Adrenal gland (tissue), 5 donors: Measurements from ENCODE around the gene GBGT1.

Source experiments
- CTCF ChIP-seq, 6 experiments: fragments of 450-650 bp in 4 of 6; fragments of 200-600 bp in 2 of 6; sonication (generic) in 1 of 6; IDR thresholded peaks; 1 replicate in 5 of 6; 2 replicates in 1 of 6; pipeline versions ENCODE4 v1.5.1 to v1.8.0; 2016 to 2021; ENCODE audit warnings: antibody characterized with exemption in 6 of 6, mild to moderate bottlenecking in 2 of 6, moderate library complexity in 1 of 6
- POLR2A ChIP-seq, 2 donors: fragments of 450-650 bp; IDR thresholded peaks; one replicate each; pipeline ENCODE4 v1.6.1; 2017; ENCODE audit warnings: antibody characterized with exemption in 2 of 2, mild to moderate bottlenecking in 2 of 2, moderate library complexity in 1 of 2
- donor health status: DM: no; HTN: no; CAD: no.

- no peak for TF ChIP-seq CTCF (IDR thresholded peaks at IDR 0.05)
- no peak for TF ChIP-seq POLR2A (IDR thresholded peaks at IDR 0.05)
Measured at GRCh38 chr9:133124907-133125275, 38.8 kb downstream of the GBGT1 start.
